Esophagus squamous epithelium (tissue), 5 donors: Measurements from ENCODE around the gene RP9. TPM values are rescaled to one million over a fixed set of nuclear protein-coding genes. Genes with fewer than 3 reads are reported as not detected.

Source experiments
- DNase-seq: peaks from one replicate; lab custom pipeline; 2025; lab: John Stamatoyannopoulos, UW
- H3K27ac ChIP-seq, 4 donors: fragments of 200-600 bp; sonication (generic); one replicate each; pipeline ENCODE4 v1.5.1; 2016 to 2019; ENCODE audit warnings: mild to moderate bottlenecking in 1 of 4
- H3K27me3 ChIP-seq, 4 donors: fragments of 200-600 bp; sonication (generic); 1 replicate in 3 of 4; 2 replicates in 1 of 4; pipeline versions ENCODE4 v1.5.1 to v1.6.0; 2017 to 2021; ENCODE audit warnings: antibody characterized with exemption in 1 of 4
- H3K36me3 ChIP-seq, 3 donors: fragments of 200-600 bp; sonication (generic); one replicate each; pipeline ENCODE4 v1.5.1; 2016 to 2019
- H3K4me1 ChIP-seq, 3 donors: fragments of 200-600 bp; sonication (generic); one replicate each; pipeline ENCODE4 v1.5.1; 2017 to 2019
- H3K4me3 ChIP-seq, 4 donors: fragments of 200-600 bp; sonication (generic); 1 replicate in 3 of 4; 2 replicates in 1 of 4; pipeline ENCODE4 v1.5.1; 2016 to 2019; ENCODE audit warnings: mild to moderate bottlenecking in 2 of 4, moderate library complexity in 1 of 4
- H3K9me3 ChIP-seq, 3 donors: fragments of 200-600 bp; sonication (generic); one replicate each; pipeline ENCODE4 v1.5.1; 2016 to 2019
- CTCF ChIP-seq, 6 experiments: fragments of 450-650 bp in 4 of 6; fragments of 200-600 bp in 2 of 6; sonication (generic) in 2 of 6; IDR thresholded peaks; one replicate each; pipeline ENCODE4 v1.5.1; 2016 to 2019; ENCODE audit warnings: antibody characterized with exemption in 6 of 6, mild to moderate bottlenecking in 4 of 6, moderate library complexity in 4 of 6
- POLR2A ChIP-seq, 4 donors: fragments of 450-650 bp; IDR thresholded peaks; one replicate each; pipeline ENCODE4 v1.6.1; 2017; ENCODE audit warnings: antibody characterized with exemption in 4 of 4, mild to moderate bottlenecking in 4 of 4, moderate library complexity in 3 of 4
- WGBS, 2 donors: methylation state at CpG; one replicate each; pipeline ENCODE4 v1.1.5; 2018; 5-methylcytosine and 5-hydroxymethylcytosine counted together
- intact Hi-C: fragments of 100-400 bp; cut with DNase I; formaldehyde crosslinking; loops from one replicate; pipeline ENCODE4 v1.15.0; 2022
- total RNA-seq, 4 donors: library from RNA; depleted of rRNA; stranded (reverse); fragments of >200 nt; gene quantifications; one replicate each; pipeline ENCODE4 v1.1.0, GENCODE V29; 2016
- donor health status: DM: yes; HTN: yes; CAD: no.

Gene RP9
- total RNA-seq, 4 donors from 2014 or later, result 1.5 to 5.9 (median 4.4) TPM

- Histone ChIP-seq H3K9me3 (no peaks in the 10 kb centered on the region), H3K27ac (no peak overlapping the region), H3K4me1 (no peaks in the 10 kb centered on the region), H3K36me3 (peaks cover 0 to 16% (median 0%) of the 10 kb centered on the region in 3 donors), H3K27me3 (no peaks in the 10 kb centered on the region), H3K4me3 (no peak overlapping the region)
- 76 to 90% methylated on average over 6 to 7 of the region's 7 CpGs for WGBS, 2 donors
- DNase-seq, result no peak
- intact Hi-C loops, result no loop called here
- TF ChIP-seq POLR2A (IDR thresholded peaks at IDR 0.05) (no peak), CTCF (IDR thresholded peaks at IDR 0.05) (no peak)
Observed at GRCh38 chr7:33089142-33089541, 20.1 kb downstream of the RP9 start.

GRCh38 chr7:33087858-33088257 lies 21.3 kb downstream of the RP9 start:
- no peak for DNase-seq
- intact Hi-C loops, result no loop called here
- WGBS, 2 donors, result 77 to 87% methylated on average over 2 of the region's 2 CpGs

GRCh38 chr7:33087356-33087755 lies 21.8 kb downstream of the RP9 start:
- DNase-seq, result no peak
- Histone ChIP-seq H3K4me3 (no peak overlapping the region), H3K27ac (no peak overlapping the region), H3K36me3 (no peaks in the 10 kb centered on the region), H3K27me3 (no peaks in the 10 kb centered on the region), H3K9me3 (no peaks in the 10 kb centered on the region), H3K4me1 (no peaks in the 10 kb centered on the region)
- intact Hi-C loops, result no loop called here
- WGBS, 2 donors, result 19 to 95% methylated on average over 2 of the region's 2 CpGs
- TF ChIP-seq POLR2A (IDR thresholded peaks at IDR 0.05), result no peak
- no peak for TF ChIP-seq CTCF (IDR thresholded peaks at IDR 0.05)

More at GRCh38 chr7:33087858-33088257, 21.3 kb downstream of the RP9 start:
- Histone ChIP-seq H3K4me1 (no peaks in the 10 kb centered on the region), H3K27ac (no peak overlapping the region), H3K4me3 (no peak overlapping the region), H3K27me3 (no peaks in the 10 kb centered on the region), H3K36me3 (peaks cover 0 to 3% (median 0%) of the 10 kb centered on the region in 3 donors), H3K9me3 (no peaks in the 10 kb centered on the region)
- no peak for TF ChIP-seq POLR2A (IDR thresholded peaks at IDR 0.05)
- no peak for TF ChIP-seq CTCF (IDR thresholded peaks at IDR 0.05)

GRCh38 chr7:33079763-33080690 lies 29.2 kb downstream of the RP9 start:
- 87 to 90% methylated on average over 9 of the region's 9 CpGs for WGBS, 2 donors
- H3K4me1 ChIP-seq, result no peaks in the 10 kb centered on the region
- no peaks in the 10 kb centered on the region for H3K27me3 ChIP-seq
- no peak for DNase-seq
- TF ChIP-seq POLR2A (IDR thresholded peaks at IDR 0.05) (no peak), CTCF (IDR thresholded peaks at IDR 0.05) (no peak)
- H3K27ac ChIP-seq, result no peak overlapping the region
- no peaks in the 10 kb centered on the region for H3K9me3 ChIP-seq
- H3K36me3 ChIP-seq, result no peaks in the 10 kb centered on the region
- intact Hi-C loops, result no loop called here
- no peak overlapping the region for H3K4me3 ChIP-seq

- H3K36me3 ChIP-seq, result no peaks in the 10 kb centered on the region
- no peaks in the 10 kb centered on the region for H3K4me1 ChIP-seq
- no peak for DNase-seq
- H3K9me3 ChIP-seq, result no peaks in the 10 kb centered on the region
- intact Hi-C loops, result no loop called here
- 59 to 92% methylated on average over 2 of the region's 2 CpGs for WGBS, 2 donors
- H3K4me3 ChIP-seq, result no peak overlapping the region
- no peaks in the 10 kb centered on the region for H3K27me3 ChIP-seq
- no peak for TF ChIP-seq POLR2A (IDR thresholded peaks at IDR 0.05)
- no peak for TF ChIP-seq CTCF (IDR thresholded peaks at IDR 0.05)
- H3K27ac ChIP-seq, result no peak overlapping the region
Observed at GRCh38 chr7:33079096-33079495, 30.1 kb downstream of the RP9 start.
